ENCODE measurements around the gene DNHD1. TPM values are rescaled to one million over a fixed set of nuclear protein-coding genes. Genes with fewer than 3 reads are reported as not detected.
A peak's percentile ranks its signal among the peaks of the same experiment; 100 is the strongest.

Gene DNHD1
- total RNA-seq, 6 experiments from 2014 or later = 1.9 to 10.3 (median 6.1) TPM

GRCh38 chr11:6548121-6548520 is 51.0 kb downstream of the DNHD1 start:
- Histone ChIP-seq H3K4me3 (no peak overlapping the region), H3K27ac (no peak overlapping the region), H3K9me3 (no peaks in the 10 kb centered on the region), H3K4me1 (no peaks in the 10 kb centered on the region), H3K27me3 (no peaks in the 10 kb centered on the region), H3K36me3 (no peaks in the 10 kb centered on the region)
- WGBS (ENCODE audit: insufficient coverage, low coverage, low lambda C conversion rate, missing lambda C conversion rate) = 80% methylated on average over 2 of the region's 2 CpGs
- intact Hi-C loops (cut with DNase I) = no loop called here
- no peak for ATAC-seq
- DNase-seq = no peak
- TF ChIP-seq CTCF (IDR thresholded peaks at IDR 0.05) (no peak), POLR2A (IDR thresholded peaks at IDR 0.05) (no peak)

GRCh38 chr11:6548641-6549040 is 51.6 kb downstream of the DNHD1 start:
- Histone ChIP-seq H3K4me3 (no peak overlapping the region), H3K4me1 (no peaks in the 10 kb centered on the region), H3K27ac (no peak overlapping the region), H3K9me3 (no peaks in the 10 kb centered on the region), H3K27me3 (no peaks in the 10 kb centered on the region), H3K36me3 (no peaks in the 10 kb centered on the region)
- no peak for TF ChIP-seq POLR2A (IDR thresholded peaks at IDR 0.05)
- intact Hi-C loops (cut with DNase I) = no loop called here
- ATAC-seq (no peak), DNase-seq (no peak)
- 60% methylated on average over 1 of the region's 3 CpGs for WGBS (ENCODE audit: insufficient coverage, low coverage, low lambda C conversion rate, missing lambda C conversion rate)

GRCh38 chr11:6553634-6554033 is 56.6 kb downstream of the DNHD1 start:
- H3K9me3 ChIP-seq = no peaks in the 10 kb centered on the region
- no peak overlapping the region for H3K27ac ChIP-seq
- ATAC-seq = no peak
- H3K4me3 ChIP-seq = no peak overlapping the region
- intact Hi-C loops (cut with DNase I) = no loop called here
- DNase-seq = no peak
- peaks cover 0 to 4% (median 0%) of the 10 kb centered on the region in 4 donors for H3K4me1 ChIP-seq
- no peaks in the 10 kb centered on the region for H3K27me3 ChIP-seq
- TF ChIP-seq CTCF (IDR thresholded peaks at IDR 0.05) (no peak), POLR2A (IDR thresholded peaks at IDR 0.05) (no peak)
- H3K36me3 ChIP-seq = no peaks in the 10 kb centered on the region

- WGBS (ENCODE audit: insufficient coverage, low coverage, low lambda C conversion rate, missing lambda C conversion rate) = 91% methylated on average over 5 of the region's 5 CpGs
- Histone ChIP-seq H3K9me3 (no peaks in the 10 kb centered on the region), H3K4me3 (no peak overlapping the region), H3K36me3 (no peaks in the 10 kb centered on the region), H3K4me1 (peaks cover 0 to 4% (median 0%) of the 10 kb centered on the region in 4 donors), H3K27me3 (no peaks in the 10 kb centered on the region), H3K27ac (no peak overlapping the region)
- DNase-seq (no peak), ATAC-seq (no peak)
- TF ChIP-seq POLR2A (IDR thresholded peaks at IDR 0.05) (no peak), CTCF (IDR thresholded peaks at IDR 0.05) (no peak)
- intact Hi-C loops (cut with DNase I) = no loop called here
Measured at GRCh38 chr11:6554828-6555706, 58.0 kb downstream of the DNHD1 start.

- ATAC-seq = peak; percentile 58 to 77 (median 70)
- Histone ChIP-seq H3K27ac (no peak overlapping the region), H3K36me3 (no peaks in the 10 kb centered on the region), H3K9me3 (no peaks in the 10 kb centered on the region), H3K4me3 (no peak overlapping the region), H3K4me1 (peaks cover 0 to 4% (median 0%) of the 10 kb centered on the region in 4 donors), H3K27me3 (no peaks in the 10 kb centered on the region)
- no peak for DNase-seq
- TF ChIP-seq POLR2A (IDR thresholded peaks at IDR 0.05) (no peak), CTCF (IDR thresholded peaks at IDR 0.05) (no peak)
- intact Hi-C loops (cut with DNase I) = no loop called here
- 33% methylated on average over 8 of the region's 11 CpGs for WGBS (ENCODE audit: insufficient coverage, low coverage, low lambda C conversion rate, missing lambda C conversion rate)
Measured at GRCh38 chr11:6556139-6556949, 59.3 kb downstream of the DNHD1 start.
